C4-2B (cell line): Measurements from ENCODE around the gene ARX.

Experiments used
- H3K27ac ChIP-seq: fragments of 450-650 bp; 2 replicates; pipeline ENCODE4 v1.5.1; 2017
- ZFX ChIP-seq: fragments of 450-650 bp; IDR thresholded peaks from 2 replicates; pipeline ENCODE4 v1.6.1; 2017
- TF ChIP-seq, protein P1 (sequence below): fragments of 450-650 bp; conservative IDR thresholded peaks from 2 replicates; pipeline ENCODE4 v1.5.1; 2017; ENCODE audit warnings: mild to moderate bottlenecking

Gene ARX

DNA sequence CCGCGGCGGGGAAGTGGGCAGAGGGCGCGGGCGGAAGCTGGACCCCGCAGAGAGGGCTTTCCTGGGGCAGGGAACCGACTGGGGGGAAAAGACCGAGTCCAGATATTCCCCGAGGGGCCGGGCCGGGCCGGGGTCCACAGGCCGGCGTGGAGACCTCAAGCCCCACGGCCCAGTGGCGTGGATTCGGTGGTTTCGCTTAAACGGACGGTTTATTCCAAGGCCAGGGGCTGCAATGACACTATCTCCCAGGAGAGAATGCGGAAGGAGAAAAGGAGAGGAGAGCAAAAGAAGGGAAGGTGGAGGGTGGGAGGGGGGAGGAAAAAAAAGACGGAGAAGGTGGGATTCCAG lies 10.8 kb downstream of the ARX start:
- H3K27ac ChIP-seq: no peak overlapping the region
- no peak for TF ChIP-seq ZFX
- TF ChIP-seq, protein P1, sequence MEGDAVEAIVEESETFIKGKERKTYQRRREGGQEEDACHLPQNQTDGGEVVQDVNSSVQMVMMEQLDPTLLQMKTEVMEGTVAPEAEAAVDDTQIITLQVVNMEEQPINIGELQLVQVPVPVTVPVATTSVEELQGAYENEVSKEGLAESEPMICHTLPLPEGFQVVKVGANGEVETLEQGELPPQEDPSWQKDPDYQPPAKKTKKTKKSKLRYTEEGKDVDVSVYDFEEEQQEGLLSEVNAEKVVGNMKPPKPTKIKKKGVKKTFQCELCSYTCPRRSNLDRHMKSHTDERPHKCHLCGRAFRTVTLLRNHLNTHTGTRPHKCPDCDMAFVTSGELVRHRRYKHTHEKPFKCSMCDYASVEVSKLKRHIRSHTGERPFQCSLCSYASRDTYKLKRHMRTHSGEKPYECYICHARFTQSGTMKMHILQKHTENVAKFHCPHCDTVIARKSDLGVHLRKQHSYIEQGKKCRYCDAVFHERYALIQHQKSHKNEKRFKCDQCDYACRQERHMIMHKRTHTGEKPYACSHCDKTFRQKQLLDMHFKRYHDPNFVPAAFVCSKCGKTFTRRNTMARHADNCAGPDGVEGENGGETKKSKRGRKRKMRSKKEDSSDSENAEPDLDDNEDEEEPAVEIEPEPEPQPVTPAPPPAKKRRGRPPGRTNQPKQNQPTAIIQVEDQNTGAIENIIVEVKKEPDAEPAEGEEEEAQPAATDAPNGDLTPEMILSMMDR: no peak

DNA sequence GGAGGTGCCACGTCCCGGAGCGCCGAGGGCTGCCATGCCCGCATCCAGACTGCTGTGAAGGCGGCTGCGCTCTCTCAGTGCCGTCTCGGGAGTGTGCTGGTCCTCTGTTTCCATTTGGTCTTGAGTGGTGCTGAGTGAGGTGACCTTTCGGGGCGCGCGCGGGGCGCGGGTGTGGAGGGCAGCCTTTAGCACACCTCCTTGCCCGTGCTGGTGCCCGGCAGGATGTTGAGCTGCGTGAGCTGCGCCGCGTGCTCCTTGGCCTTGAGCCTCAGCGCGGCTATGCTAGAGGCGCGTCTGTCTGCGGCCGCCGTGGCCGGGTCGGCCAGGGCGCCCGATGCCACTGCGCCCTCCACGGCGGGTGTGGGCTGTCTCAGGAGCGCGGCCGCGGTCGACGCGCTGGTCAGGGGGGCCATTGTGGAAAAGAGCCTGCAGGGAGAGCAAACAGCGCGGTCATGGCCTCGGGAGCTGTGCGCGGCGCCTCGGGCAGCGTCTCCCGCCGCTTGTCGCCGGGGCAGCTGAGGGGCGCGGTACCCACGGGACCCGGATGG lies 11.2 kb downstream of the ARX start:
- TF ChIP-seq ZFX: no peak
- TF ChIP-seq, protein P1: no peak
- no peak overlapping the region for H3K27ac ChIP-seq

DNA sequence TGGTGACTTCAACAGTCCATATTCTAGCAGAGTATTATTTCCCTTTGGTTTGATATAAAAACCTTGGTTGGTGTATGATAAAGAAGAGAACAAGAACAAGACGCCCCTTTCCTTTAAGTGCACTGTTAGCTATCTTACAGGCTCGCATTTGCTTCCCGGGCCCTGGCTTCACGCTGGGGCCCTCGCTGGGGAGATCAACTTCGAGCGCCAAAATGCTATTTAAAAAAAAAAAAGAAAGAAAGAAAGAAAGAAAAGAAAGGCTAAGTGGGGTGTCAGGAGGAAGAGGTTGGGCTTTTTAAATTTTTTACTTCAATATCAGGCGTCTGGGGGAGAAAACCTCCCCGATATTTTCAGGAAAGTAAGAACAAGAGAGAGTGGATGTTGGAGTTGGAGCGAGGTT lies 11.7 kb downstream of the ARX start:
- H3K27ac ChIP-seq: no peak overlapping the region
- TF ChIP-seq, protein P1: no peak
- no peak for TF ChIP-seq ZFX

DNA sequence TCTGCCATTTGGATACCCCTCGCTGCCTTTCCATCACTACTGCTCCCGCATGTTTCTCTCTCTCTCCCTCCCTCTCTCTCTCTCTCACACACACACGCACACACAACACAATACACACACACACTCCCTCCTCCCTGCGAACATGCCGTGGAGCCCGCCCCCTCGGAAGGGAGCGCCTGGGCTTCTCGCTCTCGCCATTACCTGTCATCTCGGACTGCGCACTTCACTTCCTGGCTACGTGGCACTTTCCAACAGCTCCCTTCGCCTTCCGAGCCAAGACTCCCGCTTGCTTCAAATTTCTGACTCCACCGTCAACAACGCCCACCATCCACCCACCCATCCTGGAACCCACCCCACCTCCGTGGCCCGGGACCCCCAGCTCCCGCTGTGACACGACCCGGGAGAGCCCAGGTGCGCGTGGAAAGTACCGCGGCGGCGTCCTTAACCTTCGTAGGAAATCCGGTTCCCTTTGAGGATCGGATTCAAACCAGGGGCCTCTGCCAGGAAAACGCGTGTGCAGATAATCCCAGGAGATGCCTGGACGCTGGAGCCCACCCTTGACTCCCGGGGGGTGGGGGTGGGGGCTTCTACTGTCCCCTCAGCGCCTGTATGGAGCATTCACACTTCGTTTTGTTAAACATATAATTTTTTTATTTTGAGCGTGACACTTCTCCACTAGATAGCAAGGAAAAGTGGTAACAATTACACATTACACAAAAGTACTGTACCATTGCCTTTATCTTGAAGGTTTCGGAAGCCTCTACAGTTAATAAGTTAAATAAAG lies 12.5 kb downstream of the ARX start:
- TF ChIP-seq ZFX: no peak
- TF ChIP-seq, protein P1: no peak

DNA sequence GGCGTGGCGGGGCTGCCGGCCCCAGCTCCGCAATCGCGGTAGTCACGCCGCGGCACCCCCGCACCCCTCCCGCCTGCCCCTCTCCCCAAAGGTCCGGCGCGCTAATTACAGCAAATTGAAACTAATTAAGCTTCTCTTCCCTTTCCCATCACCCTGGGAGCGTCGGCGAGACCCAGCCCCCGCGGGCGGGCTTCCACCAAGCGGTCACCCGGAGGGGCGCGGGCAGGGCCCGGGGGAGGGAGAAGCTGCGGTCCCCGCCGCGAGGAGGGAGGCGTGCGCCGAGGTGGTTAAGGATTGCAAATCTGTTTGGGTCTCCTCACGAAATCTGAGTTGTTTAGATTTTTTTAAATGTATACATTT lies 13.1 kb downstream of the ARX start:
- TF ChIP-seq ZFX: no peak
- TF ChIP-seq, protein P1: no peak
- H3K27ac ChIP-seq: no peak overlapping the region

More for the DNA sequence above, 12.5 kb downstream of the ARX start:
- H3K27ac ChIP-seq: no peak overlapping the region

DNA sequence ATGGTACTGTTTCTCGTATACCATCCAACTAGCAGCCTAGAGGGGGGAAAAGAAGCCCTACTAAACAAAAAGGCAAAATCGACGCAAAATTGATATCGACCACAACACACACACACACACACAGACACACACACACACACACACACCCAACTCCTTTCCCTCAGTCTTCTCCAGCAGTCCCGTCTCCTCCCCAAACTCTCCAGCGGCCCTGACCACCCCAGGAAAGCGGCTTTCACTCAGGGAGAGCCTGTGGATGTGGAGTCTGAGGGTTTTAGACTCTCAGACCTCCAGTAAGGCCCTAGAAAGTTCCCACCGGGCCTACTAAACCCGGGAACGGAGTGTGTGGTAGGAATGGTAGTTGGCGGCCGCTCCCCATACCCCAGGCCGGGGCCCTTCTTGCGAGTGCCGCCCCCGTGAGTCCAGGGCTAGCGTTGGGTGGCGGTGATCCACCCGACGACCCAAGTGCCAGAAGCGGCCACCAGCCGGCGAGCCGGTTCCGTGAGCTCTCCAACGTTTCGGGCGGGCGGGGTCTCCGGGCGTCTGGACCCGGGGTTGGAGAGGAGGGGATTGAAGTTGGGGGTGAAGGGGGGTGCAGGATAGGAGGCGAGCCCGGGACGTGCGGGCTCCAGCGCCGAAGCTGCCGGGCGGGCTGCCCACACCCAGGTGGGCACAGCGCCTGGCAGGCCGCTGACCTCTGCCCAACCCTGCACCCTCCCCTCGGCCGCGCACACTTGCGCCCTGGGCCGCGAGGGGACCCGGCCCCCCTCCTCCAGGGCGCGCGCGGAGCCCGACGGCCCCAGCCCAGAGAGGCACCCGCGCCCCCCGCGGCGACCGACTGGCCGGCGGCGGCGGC lies 13.7 kb downstream of the ARX start:
- H3K27ac ChIP-seq: no peak overlapping the region
- no peak for TF ChIP-seq ZFX
- TF ChIP-seq, protein P1: no peak

DNA sequence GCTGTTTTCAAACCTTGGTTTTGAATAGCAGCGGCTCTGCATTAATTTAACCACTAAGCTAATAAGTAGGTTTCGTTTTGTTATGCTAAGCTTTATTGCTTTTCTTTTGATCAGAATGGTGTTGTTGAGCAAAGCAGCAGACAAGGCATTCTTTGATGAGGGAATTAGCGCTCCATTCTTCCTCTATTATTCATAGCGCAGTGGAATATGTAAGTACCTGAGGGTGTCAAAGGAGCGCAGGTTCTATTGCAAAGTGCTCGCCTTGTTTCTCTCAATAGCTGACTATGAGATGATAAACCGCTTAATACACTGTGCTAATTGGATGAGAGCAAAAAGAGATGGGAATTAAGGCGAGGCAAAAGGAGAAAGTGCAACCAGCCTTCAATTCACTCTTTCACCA lies 16.3 kb downstream of the ARX start:
- H3K27ac ChIP-seq: no peak overlapping the region
- TF ChIP-seq, protein P1: no peak
- TF ChIP-seq ZFX: no peak
